ENCODE data around the gene EML1.
"Not testable (repeated sequence)": the region's sequence is repeated elsewhere in the genome, so short reads cannot be mapped to it uniquely, and the experiment has no call there.

Gene EML1

GRCh38 chr14:99940064-99940463 lies 146.9 kb downstream of the EML1 start:
- DNase-seq: no peak

- no peak for DNase-seq
Measured at GRCh38 chr14:99941211-99941610, 148.0 kb downstream of the EML1 start.

- DNase-seq: no peak
Measured at GRCh38 chr14:99943620-99944019, 150.4 kb downstream of the EML1 start.

- no peak for DNase-seq
Measured at GRCh38 chr14:99944241-99944651, 151.0 kb downstream of the EML1 start.

- no peak for DNase-seq
Measured at GRCh38 chr14:99945732-99946651, 152.8 kb downstream of the EML1 start.

GRCh38 chr14:99946652-99947489 lies 153.7 kb downstream of the EML1 start:
- peak in 1 of 2 donors; percentile 15 for DNase-seq

GRCh38 chr14:99947695-99948094 lies 154.5 kb downstream of the EML1 start:
- DNase-seq: no peak

- not testable (repeated sequence) for DNase-seq
Measured at GRCh38 chr14:99949011-99949732, 156.0 kb downstream of the EML1 start.

GRCh38 chr14:99950181-99950580 lies 157.0 kb downstream of the EML1 start:
- no peak for DNase-seq

- no peak for DNase-seq
Measured at GRCh38 chr14:99951085-99951484, 157.9 kb downstream of the EML1 start.

- DNase-seq: no peak
Measured at GRCh38 chr14:99952039-99952438, 158.8 kb downstream of the EML1 start.

GRCh38 chr14:99952453-99952852 lies 159.2 kb downstream of the EML1 start:
- no peak for DNase-seq

GRCh38 chr14:99955826-99956455 lies 162.7 kb downstream of the EML1 start:
- DNase-seq: no peak

GRCh38 chr14:99958380-99958779 lies 165.2 kb downstream of the EML1 start:
- DNase-seq: no peak

- no peak for DNase-seq
Measured at GRCh38 chr14:99961826-99962518, 168.8 kb downstream of the EML1 start.

GRCh38 chr14:99964979-99965378 lies 171.8 kb downstream of the EML1 start:
- DNase-seq: no peak

- DNase-seq: no peak
Measured at GRCh38 chr14:99966037-99966835, 173.0 kb downstream of the EML1 start.

GRCh38 chr14:99966912-99967311 lies 173.7 kb downstream of the EML1 start:
- DNase-seq: no peak

- DNase-seq: no peak
Measured at GRCh38 chr14:99968191-99968920, 175.1 kb downstream of the EML1 start.

- no peak for DNase-seq
Measured at GRCh38 chr14:99968941-99969340, 175.7 kb downstream of the EML1 start.
